Osteoblast (primary cell): ENCODE data around the gene TUBG1. TPM values are rescaled to one million over a fixed set of nuclear protein-coding genes. Genes with fewer than 3 reads are reported as not detected.

Source experiments
- DNase-seq: peaks from one replicate; pipeline ENCODE4 v3.0.0; 2011; ENCODE audit warnings: low spot score, mixed read lengths; ENCODE audit not compliant: insufficient read length; ENCODE audit errors: missing footprints
- H2AFZ ChIP-seq: 2 replicates; pipeline ENCODE4 v1.6.0; 2011; ENCODE audit warnings: mild to moderate bottlenecking, low read length
- H3K27ac ChIP-seq: 2 replicates; pipeline ENCODE4 v1.5.1; 2011; ENCODE audit warnings: mild to moderate bottlenecking, low read depth, low read length, moderate library complexity
- H3K27me3 ChIP-seq: 2 replicates; pipeline ENCODE4 v1.6.0; 2012; ENCODE audit warnings: mild to moderate bottlenecking, control low read depth, inconsistent platforms, low read length, moderate library complexity; ENCODE audit not compliant: insufficient read depth
- H3K36me3 ChIP-seq: 2 replicates; pipeline ENCODE4 v1.5.1; 2011; ENCODE audit warnings: mild to moderate bottlenecking, low read length, control low read depth, moderate library complexity; ENCODE audit not compliant: insufficient read depth
- H3K4me1 ChIP-seq: 2 replicates; pipeline ENCODE4 v1.5.1; 2011; ENCODE audit warnings: mild to moderate bottlenecking, low read length, control low read depth, moderate library complexity; ENCODE audit not compliant: insufficient read depth
- H3K4me2 ChIP-seq: 2 replicates; pipeline ENCODE4 v1.6.0; 2011; ENCODE audit warnings: mild to moderate bottlenecking, low read length; ENCODE audit not compliant: insufficient read depth
- H3K4me3 ChIP-seq: fragments of 200-600 bp; sonication (generic); 3 replicates; pipeline ENCODE4 v1.5.1; 2012; ENCODE audit warnings: mild to moderate bottlenecking, low read length, inconsistent platforms; ENCODE audit not compliant: insufficient read depth
- H3K79me2 ChIP-seq: 2 replicates; pipeline ENCODE4 v1.6.0; 2012; ENCODE audit warnings: mild to moderate bottlenecking, low read length, control low read depth, inconsistent platforms; ENCODE audit not compliant: insufficient read depth
- H3K9me3 ChIP-seq: 2 replicates; pipeline ENCODE4 v1.5.1; 2011; ENCODE audit warnings: low read depth, low read length, control low read depth
- H4K20me1 ChIP-seq: 2 replicates; pipeline ENCODE4 v1.6.0; 2012; ENCODE audit warnings: mild to moderate bottlenecking, low read length, control low read depth; ENCODE audit not compliant: insufficient read depth
- CTCF ChIP-seq: IDR thresholded peaks from 2 replicates; pipeline ENCODE4 v1.5.1; 2011; ENCODE audit warnings: mild to moderate bottlenecking, low read depth, low read length, moderate library complexity; ENCODE audit errors: extremely low read depth
- total RNA-seq: library from RNA; depleted of rRNA; stranded (reverse); fragments of >200 nt; gene quantifications from 2 replicates; pipeline ENCODE4 v1.2.3, GENCODE V29; 2012

The TUBG1 gene
- total RNA-seq, 1 donor: 20.3 TPM

DNA sequence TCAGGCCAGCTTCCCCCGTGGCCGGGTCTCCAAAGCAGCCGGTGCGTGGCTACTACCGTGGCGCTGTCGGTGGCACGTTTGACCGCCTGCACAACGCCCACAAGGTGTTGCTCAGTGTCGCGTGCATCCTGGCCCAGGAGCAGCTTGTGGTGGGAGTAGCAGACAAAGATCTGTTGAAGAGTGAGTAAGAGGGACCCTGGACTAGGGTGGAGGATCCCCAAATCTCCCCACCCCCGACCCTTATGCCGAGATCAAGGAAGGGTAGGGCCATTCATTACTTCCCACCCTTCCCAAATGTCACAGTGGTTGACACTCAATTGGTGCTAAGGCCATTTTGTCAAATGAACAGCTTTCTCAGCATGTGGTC, 46.4 kb upstream of the TUBG1 start:
- Histone ChIP-seq H3K9me3 (no peaks in the 10 kb centered on the region), H3K27me3 (no peaks in the 10 kb centered on the region), H3K36me3 (peaks cover 31% of the 10 kb centered on the region), H3K79me2 (peaks cover 53% of the 10 kb centered on the region), H3K27ac (peak overlapping the region; percentile 90), H4K20me1 (no peaks in the 10 kb centered on the region), H3K4me3 (peak overlapping the region; percentile 93), H2AFZ (no peak overlapping the region), H3K4me2 (peak overlapping the region; percentile 88), H3K4me1 (peaks cover 32% of the 10 kb centered on the region)
- TF ChIP-seq CTCF: no peak
- no peak for DNase-seq

DNA sequence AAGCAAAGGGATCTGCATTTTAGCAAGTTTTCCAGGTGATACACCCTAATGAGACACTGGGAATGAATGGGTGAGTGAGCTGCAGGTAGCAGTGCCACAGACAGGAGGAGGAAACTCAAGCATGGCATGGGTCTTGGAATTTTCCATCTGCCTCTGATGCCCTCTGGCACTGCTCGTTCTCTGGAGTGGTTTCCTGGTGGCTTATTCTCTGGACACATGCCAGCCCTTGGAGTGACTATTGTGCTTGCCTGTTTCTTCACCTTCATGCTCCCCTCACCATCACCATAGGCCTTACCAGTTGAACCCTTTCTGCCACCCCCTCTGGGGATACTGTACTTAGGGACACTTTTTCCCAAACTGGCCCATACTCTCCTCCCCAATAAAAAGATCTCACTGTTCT, 45.9 kb upstream of the TUBG1 start:
- TF ChIP-seq CTCF: no peak
- Histone ChIP-seq H3K4me2 (peak overlapping the region; percentile 88), H4K20me1 (no peaks in the 10 kb centered on the region), H3K4me1 (peaks cover 32% of the 10 kb centered on the region), H3K4me3 (peak overlapping the region; percentile 93), H3K36me3 (peaks cover 34% of the 10 kb centered on the region), H3K9me3 (no peaks in the 10 kb centered on the region), H3K27me3 (no peaks in the 10 kb centered on the region), H3K79me2 (peaks cover 57% of the 10 kb centered on the region), H3K27ac (peak overlapping the region; percentile 90), H2AFZ (no peak overlapping the region)
- no peak for DNase-seq

DNA sequence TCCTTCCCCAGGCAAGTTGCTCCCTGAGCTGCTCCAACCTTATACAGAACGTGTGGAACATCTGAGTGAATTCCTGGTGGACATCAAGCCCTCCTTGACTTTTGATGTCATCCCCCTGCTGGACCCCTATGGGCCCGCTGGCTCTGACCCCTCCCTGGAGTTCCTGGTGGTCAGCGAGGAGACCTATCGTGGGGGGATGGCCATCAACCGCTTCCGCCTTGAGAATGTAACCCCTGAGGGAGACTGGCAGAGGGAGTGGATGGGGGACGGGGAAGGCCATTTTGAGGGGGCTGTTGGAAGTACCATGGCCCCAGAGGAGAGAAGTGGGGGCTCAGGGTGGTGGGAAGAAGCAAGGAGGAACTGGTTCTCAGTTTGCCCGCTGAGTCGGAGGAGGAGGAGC, 45.5 kb upstream of the TUBG1 start:
- no peaks in the 10 kb centered on the region for H4K20me1 ChIP-seq
- H3K4me3 ChIP-seq: no peak overlapping the region
- H3K27me3 ChIP-seq: no peaks in the 10 kb centered on the region
- peak overlapping the region; percentile 90 for H3K27ac ChIP-seq
- H3K36me3 ChIP-seq: peaks cover 38% of the 10 kb centered on the region
- H3K4me1 ChIP-seq: peaks cover 32% of the 10 kb centered on the region
- H3K9me3 ChIP-seq: no peaks in the 10 kb centered on the region
- H3K4me2 ChIP-seq: peak overlapping the region; percentile 88
- no peak for TF ChIP-seq CTCF
- peak; percentile 36 for DNase-seq
- H3K79me2 ChIP-seq: peaks cover 61% of the 10 kb centered on the region
- H2AFZ ChIP-seq: no peak overlapping the region

GRCh38 chr17:42564815-42565522, 44.5 kb upstream of the TUBG1 start:
- H3K36me3 ChIP-seq: peaks cover 48% of the 10 kb centered on the region
- peaks cover 9% of the 10 kb centered on the region for H4K20me1 ChIP-seq
- H3K27me3 ChIP-seq: no peaks in the 10 kb centered on the region
- peak; percentile 37 for DNase-seq
- H2AFZ ChIP-seq: no peak overlapping the region
- H3K4me2 ChIP-seq: no peak overlapping the region
- peaks cover 71% of the 10 kb centered on the region for H3K79me2 ChIP-seq
- H3K4me1 ChIP-seq: peaks cover 32% of the 10 kb centered on the region
- no peak overlapping the region for H3K27ac ChIP-seq
- no peaks in the 10 kb centered on the region for H3K9me3 ChIP-seq
- TF ChIP-seq CTCF: no peak
- H3K4me3 ChIP-seq: no peak overlapping the region
